HG02938 (cell line): ENCODE results near the gene CLEC11A.
"Not testable (repeated sequence)": the region's sequence is repeated elsewhere in the genome, so short reads cannot be mapped to it uniquely, and the experiment has no call there.

Source experiments
- ATAC-seq: cut with Tn5 transposase; IDR thresholded peaks from one replicate; pipeline ENCODE4 v1.9.1; 2021; ENCODE audit warnings: mild to moderate bottlenecking, moderate library complexity; ENCODE audit not compliant: unreplicated experiment

CLEC11A gene

DNA sequence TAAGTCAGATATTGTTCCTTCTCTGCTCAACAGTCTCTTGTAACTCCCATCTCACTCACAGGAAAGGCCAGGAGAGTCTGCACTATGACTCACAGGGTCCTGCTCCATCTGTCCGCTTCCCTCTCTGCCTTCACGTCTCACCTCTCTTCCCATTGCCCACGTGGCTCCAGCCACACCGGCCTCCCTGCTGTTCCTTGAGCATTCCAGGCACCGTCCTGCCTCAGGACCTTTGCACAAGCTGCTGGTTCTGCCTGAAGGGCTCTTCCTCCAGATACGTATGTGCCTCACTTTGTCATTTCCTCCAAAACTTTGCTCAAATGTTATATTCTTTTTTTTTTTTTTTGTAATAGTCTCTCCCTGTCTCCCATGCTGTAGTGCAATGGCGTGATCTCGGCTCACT is 33.1 kb downstream of the CLEC11A start:
- not testable (repeated sequence) for ATAC-seq

GRCh38 chr19:50757624-50758023 is 34.5 kb downstream of the CLEC11A start:
- ATAC-seq, result not testable (repeated sequence)

DNA sequence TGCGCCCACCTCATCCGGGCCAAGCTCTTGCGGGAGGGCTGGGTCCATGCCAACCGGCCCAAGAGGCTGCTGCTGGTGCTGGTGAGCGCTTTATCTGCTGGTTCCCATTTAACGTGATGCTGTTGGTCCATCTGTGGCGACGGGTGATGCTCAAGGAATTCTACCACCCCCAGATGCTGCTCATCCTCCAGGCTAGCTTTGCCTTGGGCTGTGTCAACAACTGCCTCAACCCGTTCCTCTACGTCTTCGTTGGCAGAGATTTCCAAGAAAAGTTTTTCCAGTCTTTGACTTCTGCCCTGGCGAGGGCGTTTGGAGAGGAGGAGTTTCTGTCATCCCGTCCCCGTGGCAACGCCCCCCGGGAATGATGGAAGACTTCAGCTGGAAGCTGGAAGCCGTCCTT is 35.9 kb downstream of the CLEC11A start:
- not testable (repeated sequence) for ATAC-seq

DNA sequence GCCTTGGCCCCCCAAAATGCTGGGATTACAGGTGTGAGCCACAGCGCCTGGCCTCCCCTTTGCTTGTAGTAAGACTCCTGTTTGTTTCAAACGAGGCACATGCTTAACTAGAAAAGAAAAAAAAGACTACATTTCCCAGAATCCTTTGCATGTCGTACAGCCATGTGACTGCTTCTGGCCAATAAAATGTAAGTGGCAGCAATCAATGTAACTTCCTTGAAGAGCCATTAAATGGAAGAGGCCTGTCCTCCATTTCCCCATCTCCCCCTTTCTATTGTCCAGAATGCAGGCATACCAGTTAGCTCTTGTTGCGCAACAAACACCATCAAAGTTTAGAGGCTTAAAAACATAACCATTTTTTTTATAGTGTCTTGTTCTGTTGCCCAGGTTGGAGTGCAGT is 36.7 kb downstream of the CLEC11A start:
- no peak for ATAC-seq

GRCh38 chr19:50761501-50761900 is 38.3 kb downstream of the CLEC11A start:
- ATAC-seq, result not testable (repeated sequence)

- not testable (repeated sequence) for ATAC-seq
Measured at GRCh38 chr19:50763521-50763920, 40.4 kb downstream of the CLEC11A start.

DNA sequence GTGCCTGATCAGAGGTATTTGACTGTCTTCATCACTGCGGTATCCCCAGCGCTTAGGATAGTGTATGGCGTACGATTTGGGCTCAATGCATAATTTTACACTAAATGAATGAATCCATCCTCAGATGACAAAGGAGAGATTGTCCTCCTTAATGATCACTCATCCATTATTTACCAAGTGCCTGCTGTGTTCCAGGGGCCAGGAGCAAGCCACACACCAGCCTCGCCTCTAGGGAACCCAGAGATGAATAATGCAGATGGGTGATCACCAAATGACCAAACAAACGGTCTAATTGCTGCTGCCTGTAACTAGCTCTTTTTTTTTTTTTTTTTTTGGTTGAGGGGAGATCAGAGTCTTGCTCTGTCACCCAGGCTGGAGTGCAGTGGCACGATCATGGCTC is 41.2 kb downstream of the CLEC11A start:
- no peak for ATAC-seq

DNA sequence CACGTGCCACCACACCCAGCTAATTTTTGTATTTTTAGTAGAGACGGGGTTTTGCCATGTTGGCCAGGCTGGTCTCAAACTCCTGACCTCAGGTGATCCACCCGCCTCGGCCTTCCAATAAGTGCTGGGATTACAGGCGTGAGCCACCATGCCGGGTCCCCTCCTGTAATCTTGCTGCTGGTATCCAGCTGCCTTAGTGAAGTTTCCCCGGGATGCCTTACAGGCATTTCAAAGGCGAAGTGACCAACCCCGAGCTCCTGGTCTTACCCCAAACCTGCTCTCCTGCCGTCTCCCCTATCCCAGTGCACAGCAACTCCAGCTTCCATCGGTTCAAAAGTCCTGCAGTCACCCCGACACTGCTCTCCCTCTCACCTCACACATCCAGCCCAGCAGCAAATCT is 43.6 kb downstream of the CLEC11A start:
- not testable (repeated sequence) for ATAC-seq

DNA sequence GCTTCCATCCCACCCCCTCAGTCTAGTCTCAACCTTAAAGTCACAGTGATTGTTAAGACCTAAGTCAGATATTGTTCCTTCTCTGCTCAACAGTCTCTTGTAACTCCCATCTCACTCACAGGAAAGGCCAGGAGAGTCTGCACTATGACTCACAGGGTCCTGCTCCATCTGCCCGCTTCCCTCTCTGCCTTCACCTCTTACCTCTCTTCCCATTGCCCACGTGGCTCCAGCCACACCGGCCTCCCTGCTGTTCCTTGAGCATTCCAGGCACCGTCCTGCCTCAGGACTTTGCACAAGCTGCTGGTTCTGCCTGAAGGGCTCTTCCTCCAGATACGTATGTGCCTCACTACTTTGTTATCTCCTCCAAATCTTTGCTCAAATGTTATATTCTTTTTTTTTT is 44.1 kb downstream of the CLEC11A start:
- ATAC-seq, result not testable (repeated sequence)

- no peak for ATAC-seq
Measured at GRCh38 chr19:50768277-50768676, 45.1 kb downstream of the CLEC11A start.

DNA sequence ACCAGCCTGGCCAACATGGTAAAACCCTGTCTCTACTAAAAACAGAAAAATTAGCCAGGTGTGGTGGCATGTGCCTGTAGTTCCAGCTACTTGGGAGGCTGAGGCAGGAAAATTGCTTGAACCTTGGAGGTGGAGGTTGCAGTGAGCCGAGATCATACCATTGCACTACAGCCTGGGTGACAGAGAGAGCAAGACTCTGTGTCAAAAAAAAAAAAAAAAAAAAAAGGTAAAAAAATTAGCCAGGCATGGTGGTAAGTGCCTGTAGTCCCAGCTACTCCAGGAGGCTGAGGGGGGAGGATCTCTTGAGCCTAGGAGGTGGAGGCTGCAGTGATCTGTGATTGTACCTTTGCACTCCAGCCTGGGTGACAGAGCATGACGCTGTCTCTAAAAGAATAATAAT is 47.0 kb downstream of the CLEC11A start, which contains the start of gene GPR32:
TSS of gene GPR32 (plus strand) at position 301 of the 400 bp plus-strand sequence. CDS start 137 bp downstream, outside the sequence.
- not testable (repeated sequence) for ATAC-seq

- ATAC-seq, result no peak
Measured at GRCh38 chr19:50770888-50771287, 47.7 kb downstream of the CLEC11A start.

DNA sequence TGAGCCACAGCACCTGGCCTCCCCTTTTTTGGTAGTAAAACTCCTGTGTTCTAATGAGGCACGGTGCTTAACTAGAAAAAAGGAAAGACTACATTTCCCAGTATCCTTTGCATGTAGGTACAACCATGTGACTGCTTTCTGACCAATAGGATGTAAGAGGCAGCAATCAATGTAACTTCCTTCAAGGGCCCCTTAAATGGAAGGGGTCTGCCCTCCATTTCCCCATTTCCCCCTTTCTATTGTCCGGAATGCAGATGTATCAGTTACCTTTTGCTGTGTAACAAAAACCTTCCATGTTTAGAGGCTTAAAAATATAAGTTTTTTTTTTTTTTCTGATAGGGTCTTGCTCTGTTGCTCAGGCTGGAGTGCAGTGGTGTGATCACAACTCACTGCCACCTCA is 49.3 kb downstream of the CLEC11A start:
- ATAC-seq, result no peak

DNA sequence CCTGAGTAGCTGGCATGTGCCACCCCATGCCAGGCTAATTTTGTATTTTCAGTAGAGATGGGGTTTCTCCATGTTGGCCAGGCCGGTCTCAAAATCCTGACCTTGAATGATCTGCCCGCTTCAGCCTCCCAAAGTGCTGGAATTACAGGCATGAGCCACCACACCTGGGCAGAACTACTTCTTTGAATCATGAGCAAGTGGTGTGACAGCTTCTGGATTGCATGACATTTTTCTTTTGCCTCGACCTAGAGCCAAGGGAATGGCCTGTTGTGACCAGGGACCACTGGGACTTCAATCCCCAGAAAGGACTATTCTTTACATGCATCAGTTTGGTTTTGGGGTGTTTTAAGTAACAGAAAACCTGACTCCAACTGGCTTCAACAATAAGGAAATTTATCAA is 49.7 kb downstream of the CLEC11A start:
- not testable (repeated sequence) for ATAC-seq

- ATAC-seq, result not testable (repeated sequence)
Measured at GRCh38 chr19:50773454-50773853, 50.3 kb downstream of the CLEC11A start.
